ENCODE measurements around the gene HS3ST3B1. TPM values are rescaled to one million over a fixed set of nuclear protein-coding genes. Genes with fewer than 3 reads are reported as not detected.

Gene HS3ST3B1
- total RNA-seq, 1 experiment from 2014 or later = 22.3 TPM

- Mint-ChIP-seq H3K4me1 (no peaks in the 10 kb centered on the region), H3K27me3 (ENCODE audit: low read depth) (no peaks in the 10 kb centered on the region; the same call in 1 of the 2 replicates), H3K4me3 (no peak overlapping the region), H3K9me3 (peaks cover 36% of the 10 kb centered on the region), H3K36me3 (peaks cover 32% of the 10 kb centered on the region), H3K27ac (no peak overlapping the region)
- DNase-seq (ENCODE audit: low spot score) (no peak), ATAC-seq (no peak)
- ChIA-PET POLR2A (interaction anchor here (0.7 kb wide), 1 partner anchor 926 kb away, joined by 3 read pairs; no protein-coding TSS in a partner anchor), CTCF (no interaction called here)
- TF ChIP-seq STAT6 (CRISPR knock-in tag; conservative IDR thresholded peaks at IDR 0.05; ENCODE audit: low read depth) (no peak), E2F5 (CRISPR knock-in tag; IDR thresholded peaks at IDR 0.05) (no peak), NFATC4 (CRISPR knock-in tag; IDR thresholded peaks at IDR 0.05) (no peak), ETV6 (CRISPR knock-in tag; IDR thresholded peaks at IDR 0.05) (no peak), FOXJ3 (CRISPR knock-in tag; IDR thresholded peaks at IDR 0.05; ENCODE audit: borderline replicate concordance) (no peak), PREB (CRISPR knock-in tag; IDR thresholded peaks at IDR 0.05; ENCODE audit: borderline replicate concordance) (no peak)
These were observed 97.9 kb downstream of the HS3ST3B1 start for GRCh38 chr17:14398766-14399165.

Other genes starting within 250 kb of the HS3ST3B1 start
- 16.7 to 22.0 TPM (median 16.9 TPM) in 3 replicates for gene COX10, start 231.6 kb upstream of the HS3ST3B1 start, total RNA-seq (2021)
- gene CDRT15, start 64.2 kb upstream of the HS3ST3B1 start, total RNA-seq (2021) = not detected in 3 replicates

Data from WTC11 (cell line).